HG02938 (cell line): Measurements from ENCODE around the gene CACNA1F.

Source experiments
- ATAC-seq: cut with Tn5 transposase; IDR thresholded peaks from one replicate; pipeline ENCODE4 v1.9.1; 2021; ENCODE audit warnings: mild to moderate bottlenecking, moderate library complexity; ENCODE audit not compliant: unreplicated experiment

CACNA1F gene

DNA sequence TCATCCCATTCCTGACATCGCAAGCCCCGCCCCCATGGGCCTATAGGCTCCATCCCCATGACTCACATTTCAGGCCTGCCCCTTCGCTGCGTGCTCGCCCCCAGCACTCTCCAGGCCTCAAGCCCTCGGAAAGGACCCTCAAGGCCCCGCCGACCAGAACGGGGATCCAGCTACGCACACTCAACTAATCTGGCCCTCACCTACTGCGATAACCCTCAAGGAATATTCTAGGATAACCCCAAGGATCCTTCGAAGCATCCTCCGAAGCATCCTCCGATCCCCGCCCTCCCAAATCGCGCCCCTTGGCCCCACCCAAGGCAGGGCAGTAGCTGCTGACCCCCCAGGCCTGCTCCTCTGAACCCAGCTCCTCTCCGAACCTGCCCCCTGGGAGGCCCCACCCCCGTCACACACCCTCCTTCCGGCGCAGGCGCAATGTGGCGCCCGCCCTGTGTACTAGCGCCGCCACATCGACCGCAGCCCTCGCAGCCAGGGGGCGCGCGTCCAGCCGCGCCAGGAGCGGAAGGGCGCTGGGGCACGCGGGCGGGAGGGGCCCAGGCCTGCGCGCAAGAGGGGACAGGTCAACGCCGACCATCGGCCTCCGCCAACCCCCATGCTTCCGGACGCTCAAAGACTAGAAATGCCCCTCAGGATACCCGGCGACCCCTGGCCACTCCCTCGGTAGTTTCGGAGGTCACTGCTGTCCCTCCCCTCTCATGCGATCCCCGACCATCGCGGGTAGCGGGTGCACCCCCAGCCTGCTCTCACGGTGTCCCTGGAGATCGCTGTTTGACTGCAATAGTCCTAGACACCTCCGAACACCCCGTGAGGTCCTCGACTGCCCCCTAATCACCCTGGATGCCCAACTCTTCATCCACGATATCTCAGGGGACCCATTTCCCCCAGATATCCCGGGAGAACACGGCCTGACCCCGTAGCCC, 77.0 kb downstream of the CACNA1F start:
- ATAC-seq = peak; percentile 75

DNA sequence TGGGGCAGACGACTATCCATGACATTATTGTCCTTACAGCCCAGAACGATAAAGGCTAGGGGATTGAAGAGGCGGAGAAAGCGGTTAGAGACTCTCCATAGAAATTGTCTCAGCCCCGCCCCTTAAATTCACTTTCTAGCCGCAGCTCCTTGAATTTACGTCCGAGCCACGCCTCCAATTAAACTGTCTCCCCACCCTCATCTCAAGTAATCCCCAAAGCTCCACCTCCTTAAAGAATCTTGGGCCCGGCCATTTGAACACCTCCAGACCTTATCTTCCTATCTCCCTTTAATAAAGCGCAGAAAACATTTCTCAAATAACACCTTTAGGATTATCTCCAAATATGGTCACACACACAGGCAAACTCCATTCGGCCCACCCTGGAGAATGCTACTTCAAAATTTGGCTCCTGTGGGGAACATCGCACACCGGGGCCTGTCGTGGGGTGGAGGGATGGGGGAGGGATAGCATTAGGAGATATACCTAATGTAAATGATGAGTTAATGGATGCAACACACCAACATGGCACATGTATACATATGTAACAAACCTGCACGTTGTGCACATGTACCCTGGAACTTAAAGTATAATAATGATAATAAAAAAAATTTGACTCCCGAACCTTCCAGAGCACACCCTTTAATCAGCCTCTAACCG, 77.8 kb downstream of the CACNA1F start:
- peak; percentile 12 for ATAC-seq
